A549 (cell line): Measurements from ENCODE around the gene IMPDH2. TPM values are rescaled to one million over a fixed set of nuclear protein-coding genes. Genes with fewer than 3 reads are reported as not detected.

Experiments
- ATAC-seq, 2 experiments: fragments of 200-7000 bp in 1 of 2; fragments of >200 bp in 1 of 2; cut with Nextera tagmentation in 1 of 2; cut with Tn5 transposase in 1 of 2; 3 replicates each; pipeline versions ENCODE4 v1.8.0 to v1.9.1; 2018 to 2020; ENCODE audit warnings: mild to moderate bottlenecking in 1 of 2, moderate library complexity in 1 of 2
- CTCF ChIA-PET: fragments of 300-600 bp; sonication (Branson Sonifier 250); formaldehyde crosslinking; extraction: SDS; loops from one replicate; lab custom pipeline; 2021; ENCODE audit warnings: antibody characterized with exemption, inconsistent platforms; lab: Yijun Ruan, JAX
- POLR2A ChIA-PET: fragments of 350-600 bp; formaldehyde crosslinking; extraction: SDS; loops from one replicate; lab custom pipeline; 2021; ENCODE audit warnings: antibody characterized with exemption, inconsistent platforms; lab: Yijun Ruan, JAX
- DNase-seq, 2 experiments: peaks; one replicate each; pipeline versions ENCODE4 v3.0.0 to v3.0.0-alpha.2; 2011 to 2016; ENCODE audit warnings: low read depth in 1 of 2, low spot score in 1 of 2
- FAIRE-seq: peaks from 2 replicates; lab custom pipeline; 2011; peaks lifted over from hg19 to GRCh38; lab: Jason Lieb, UNC
- H3K27ac ChIP-seq, 2 experiments: fragments of >200 bp; sonication (Bioruptor Twin); formaldehyde crosslinking; 3 replicates each; pipeline ENCODE4 v1.5.1; 2016 to 2017
- H3K4me1 ChIP-seq: fragments of >200 bp; sonication (Bioruptor Twin); formaldehyde crosslinking; 3 replicates; pipeline ENCODE4 v1.6.1; 2016
- H3K4me2 ChIP-seq: fragments of >200 bp; sonication (Bioruptor Twin); formaldehyde crosslinking; 3 replicates; pipeline ENCODE4 v1.6.1; 2016
- H3K4me3 ChIP-seq: fragments of >200 bp; sonication (Bioruptor Twin); formaldehyde crosslinking; 3 replicates; pipeline ENCODE4 v1.5.1; 2016
- H3K9me3 ChIP-seq: fragments of >200 bp; sonication (Bioruptor Twin); formaldehyde crosslinking; 3 replicates; pipeline ENCODE4 v1.6.1; 2016
- CEBPB ChIP-seq, 2 experiments: fragments of >200 bp in 1 of 2; sonication (Bioruptor Twin) in 1 of 2; formaldehyde crosslinking in 1 of 2; IDR thresholded peaks; 2 replicates each; pipeline ENCODE4 v1.6.1; 2012 to 2016
- CHD2 ChIP-seq: fragments of 150-350 bp; IDR thresholded peaks from 2 replicates; pipeline ENCODE4 v1.6.1; 2014; ENCODE audit warnings: low read length; ENCODE audit not compliant: partially characterized antibody
- CHD4 ChIP-seq: fragments of 200-600 bp; sonication (generic); IDR thresholded peaks from 2 replicates; pipeline ENCODE4 v1.6.1; 2016; ENCODE audit warnings: antibody characterized with exemption, mild to moderate bottlenecking, borderline replicate concordance
- CTCF ChIP-seq: fragments of >200 bp; sonication (Bioruptor Twin); formaldehyde crosslinking; IDR thresholded peaks from 3 replicates; pipeline ENCODE4 v1.5.1; 2016
- ELK1 ChIP-seq: fragments of 150-350 bp; IDR thresholded peaks from 2 replicates; pipeline ENCODE4 v1.6.1; 2014; ENCODE audit warnings: low read depth, mild to moderate bottlenecking, low read length
- ESRRA ChIP-seq: fragments of 150-350 bp; IDR thresholded peaks from 2 replicates; pipeline ENCODE4 v1.6.1; 2014; ENCODE audit warnings: mild to moderate bottlenecking, low read length, borderline replicate concordance
- FOXS1 ChIP-seq: fragments of 250-450 bp; sonication (Bioruptor Pico); IDR thresholded peaks from 2 replicates; pipeline ENCODE4 v1.5.0; 2020; ENCODE audit warnings: mild to moderate bottlenecking, moderate library complexity
- HDAC2 ChIP-seq: fragments of 200-600 bp; sonication (generic); IDR thresholded peaks from 2 replicates; pipeline ENCODE4 v1.6.1; 2016
- HOXA7 ChIP-seq: fragments of 250-450 bp; sonication (Bioruptor Pico); IDR thresholded peaks from 2 replicates; pipeline ENCODE4 v1.5.0; 2020; ENCODE audit warnings: mild to moderate bottlenecking, moderate library complexity
- JUNB ChIP-seq: fragments of >200 bp; sonication (Bioruptor Twin); formaldehyde crosslinking; IDR thresholded peaks from 2 replicates; pipeline ENCODE4 v1.6.1; 2016
- KDM1A ChIP-seq: fragments of 200-600 bp; sonication (generic); IDR thresholded peaks from 2 replicates; pipeline ENCODE4 v1.6.1; 2016; ENCODE audit warnings: low read depth, mild to moderate bottlenecking
- KDM5A ChIP-seq: fragments of 200-600 bp; sonication (generic); IDR thresholded peaks from 2 replicates; pipeline ENCODE4 v1.6.1; 2016; ENCODE audit warnings: antibody characterized with exemption, mild to moderate bottlenecking
- MAX ChIP-seq: IDR thresholded peaks from 2 replicates; pipeline ENCODE4 v1.6.1; 2012
- MAZ ChIP-seq: fragments of 150-350 bp; IDR thresholded peaks from 2 replicates; pipeline ENCODE4 v1.6.1; 2014; ENCODE audit warnings: antibody characterized with exemption, low read depth, low read length, borderline replicate concordance
- MYC ChIP-seq: IDR thresholded peaks from 2 replicates; pipeline ENCODE4 v1.6.1; 2012; ENCODE audit warnings: mild to moderate bottlenecking, inconsistent platforms, low read length, improper control_type of control experiment, borderline replicate concordance
- NR3C1 ChIP-seq: fragments of >200 bp; sonication (Bioruptor Twin); formaldehyde crosslinking; IDR thresholded peaks from 3 replicates; pipeline ENCODE4 v1.6.1; 2017
- POLR2A ChIP-seq: IDR thresholded peaks from 2 replicates; pipeline ENCODE4 v1.6.1; 2012; ENCODE audit warnings: mild to moderate bottlenecking, low read length
- POLR2AphosphoS2 ChIP-seq: conservative IDR thresholded peaks from 2 replicates; pipeline ENCODE4 v1.6.1; 2012; ENCODE audit warnings: low read length, improper control_type of control experiment, inconsistent platforms
- RCOR1 ChIP-seq: fragments of 150-350 bp; IDR thresholded peaks from 2 replicates; pipeline ENCODE4 v1.6.1; 2014; ENCODE audit warnings: antibody characterized with exemption, low read length, low read depth
- REST ChIP-seq: fragments of 200-600 bp; sonication (generic); IDR thresholded peaks from 2 replicates; pipeline ENCODE4 v1.6.1; 2016; ENCODE audit warnings: antibody characterized with exemption, mild to moderate bottlenecking, moderate library complexity
- TP53 ChIP-seq: fragments of 250-450 bp; sonication (Bioruptor Pico); IDR thresholded peaks from 2 replicates; pipeline ENCODE4 v1.5.0; 2021; ENCODE audit warnings: mild to moderate bottlenecking, moderate library complexity
- ZFP36 ChIP-seq: fragments of 450-650 bp; IDR thresholded peaks from 2 replicates; pipeline ENCODE4 v1.6.1; 2014; ENCODE audit warnings: borderline replicate concordance; ENCODE audit not compliant: partially characterized antibody
- ZNF302 ChIP-seq: fragments of 250-450 bp; sonication (Bioruptor Pico); IDR thresholded peaks from 2 replicates; pipeline ENCODE4 v1.9.0; 2021; ENCODE audit warnings: inconsistent platforms, mild to moderate bottlenecking, moderate library complexity
- ZSCAN20 ChIP-seq: fragments of 250-450 bp; sonication (Bioruptor Pico); IDR thresholded peaks from 2 replicates; pipeline ENCODE4 v1.8.0; 2022; ENCODE audit warnings: mild to moderate bottlenecking, moderate library complexity
- WGBS: methylation state at CpG from one replicate; pipeline ENCODE4 v1.1.6; 2017; ENCODE audit errors: missing lambda C conversion rate; 5-methylcytosine and 5-hydroxymethylcytosine counted together
- polyA plus RNA-seq, 4 experiments: library from polyadenylated mRNA; depleted of rRNA in 3 of 4; stranded (reverse); fragments of >200 nt; fragmentation: RNase III in 1 of 4; extraction: RNeasy Plus Mini Kit Qiagen cat#74134 plus additional on column Dnase treatment in 1 of 4; gene quantifications; 2 replicates in 3 of 4; 3 replicates in 1 of 4; pipeline ENCODE4 v1.2.3, GENCODE V29; 2011 to 2017
- TF ChIP-seq, protein P1 (sequence below): IDR thresholded peaks from 2 replicates; pipeline ENCODE4 v1.6.1; 2012

IMPDH2 gene
- polyA plus RNA-seq, 2 of the 4 experiments (the other 2 are of a cell fraction), result 175 to 212 TPM

- no peak for FAIRE-seq
- no peak for DNase-seq
- CTCF ChIA-PET, result interaction anchor here (1.1 to 16.7 kb wide), 3 partner anchors 16 to 77 kb away, joined by 3 to 385 read pairs (median 4); partner anchors contain the start of genes DALRD3, NDUFAF3 and WDR6
- POLR2A ChIA-PET, result interaction anchor here (1.6 to 2.1 kb wide), 2 partner anchors 10 to 11 kb away, joined by 3 to 8 read pairs; partner anchors contain the start of gene WDR6
- no peak overlapping the region for H3K4me2 ChIP-seq
- 93% methylated on average over 8 of the region's 8 CpGs for WGBS
- no peaks in the 10 kb centered on the region for H3K9me3 ChIP-seq
- peaks cover 6% of the 10 kb centered on the region; the same call in 2 of the 3 replicates for H3K4me1 ChIP-seq
- H3K27ac ChIP-seq, result no peak overlapping the region
- no peak for TF ChIP-seq FOXS1
- TF ChIP-seq CEBPB (IDR thresholded peaks at IDR 0.05), result no peak
- TF ChIP-seq NR3C1, result no peak
- no peak for TF ChIP-seq ZNF302 (CRISPR knock-in tag)
- TF ChIP-seq, protein P1, sequence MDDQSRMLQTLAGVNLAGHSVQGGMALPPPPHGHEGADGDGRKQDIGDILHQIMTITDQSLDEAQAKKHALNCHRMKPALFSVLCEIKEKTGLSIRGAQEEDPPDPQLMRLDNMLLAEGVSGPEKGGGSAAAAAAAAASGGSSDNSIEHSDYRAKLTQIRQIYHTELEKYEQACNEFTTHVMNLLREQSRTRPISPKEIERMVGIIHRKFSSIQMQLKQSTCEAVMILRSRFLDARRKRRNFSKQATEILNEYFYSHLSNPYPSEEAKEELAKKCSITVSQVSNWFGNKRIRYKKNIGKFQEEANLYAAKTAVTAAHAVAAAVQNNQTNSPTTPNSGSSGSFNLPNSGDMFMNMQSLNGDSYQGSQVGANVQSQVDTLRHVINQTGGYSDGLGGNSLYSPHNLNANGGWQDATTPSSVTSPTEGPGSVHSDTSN, result no peak
- no peak for TF ChIP-seq MAX
- TF ChIP-seq HDAC2, result no peak
- TF ChIP-seq JUNB, result no peak
- no peak for TF ChIP-seq CHD4
- no peak for TF ChIP-seq MAZ
- TF ChIP-seq KDM1A, result no peak
- TF ChIP-seq POLR2AphosphoS2, result no peak
- no peak for TF ChIP-seq POLR2A
- TF ChIP-seq ZFP36, result no peak
- no peak for TF ChIP-seq ZSCAN20 (CRISPR knock-in tag)
- TF ChIP-seq TP53 (CRISPR knock-in tag), result no peak
- TF ChIP-seq REST, result no peak
- no peak for TF ChIP-seq ELK1
- no peak for TF ChIP-seq HOXA7
- ATAC-seq, result no peak
- H3K4me3 ChIP-seq, result no peak overlapping the region
Observed at GRCh38 chr3:48996640-48997039, 32.6 kb downstream of the IMPDH2 start.

DNA sequence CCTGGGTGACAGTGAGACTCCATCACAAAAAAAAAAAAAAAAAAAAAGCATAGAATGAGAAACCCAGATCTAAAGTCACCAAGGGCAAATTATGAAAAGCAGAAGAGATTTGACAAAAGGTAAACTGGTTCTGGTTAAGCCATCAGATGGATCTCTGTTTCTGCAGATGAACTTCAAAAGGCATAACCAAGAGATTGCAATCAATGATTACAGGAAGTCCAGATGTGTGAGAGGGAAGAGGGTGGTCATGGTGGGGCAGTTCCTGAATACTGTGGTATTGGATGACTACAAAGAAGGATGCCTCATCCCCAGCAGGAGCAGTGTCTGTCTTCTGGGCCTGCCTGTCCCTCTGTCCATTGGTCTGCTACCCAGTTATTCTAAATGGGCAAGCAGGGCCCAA lies 35.4 kb downstream of the IMPDH2 start:
- H3K4me1 ChIP-seq, result peaks cover 18% of the 10 kb centered on the region
- H3K27ac ChIP-seq, result no peak overlapping the region
- ChIA-PET POLR2A (no interaction called here), CTCF (interaction anchor here (0.9 to 16.7 kb wide), 2 partner anchors 15 to 18 kb away, joined by 3 to 385 read pairs; partner anchors contain the start of genes DALRD3, NDUFAF3 and WDR6)
- ATAC-seq (no peak), FAIRE-seq (no peak), DNase-seq (no peak)
- no peaks in the 10 kb centered on the region for H3K9me3 ChIP-seq
- H3K4me3 ChIP-seq, result no peak overlapping the region
- no peak overlapping the region for H3K4me2 ChIP-seq
- TF ChIP-seq REST, result no peak
- TF ChIP-seq ZSCAN20 (CRISPR knock-in tag), result no peak
- no peak for TF ChIP-seq POLR2AphosphoS2
- no peak for TF ChIP-seq KDM5A
- no peak for TF ChIP-seq ZFP36
- TF ChIP-seq RCOR1, result no peak
- no peak for TF ChIP-seq FOXS1
- no peak for TF ChIP-seq ESRRA
- no peak for TF ChIP-seq CHD4
- TF ChIP-seq CHD2, result no peak
- TF ChIP-seq MYC, result no peak
- no peak for TF ChIP-seq CEBPB (IDR thresholded peaks at IDR 0.05)
- TF ChIP-seq ZNF302 (CRISPR knock-in tag), result no peak
- TF ChIP-seq CTCF, result no peak
- no peak for TF ChIP-seq NR3C1
